K562 (cell line): Measurements from ENCODE around the gene SLC25A1. TPM values are rescaled to one million over a fixed set of nuclear protein-coding genes. Genes with fewer than 3 reads are reported as not detected.

Experiments used
- CEBPB ChIP-seq: fragments of 450-650 bp; IDR thresholded peaks from 2 replicates; pipeline ENCODE4 v1.6.1; 2016; ENCODE audit warnings: missing genetic modification characterization, missing compliant biosample characterization
- CHD4 ChIP-seq: fragments of 200-600 bp; sonication (generic); IDR thresholded peaks from 3 replicates; pipeline ENCODE4 v1.6.1; 2012; ENCODE audit warnings: low read depth, mild to moderate bottlenecking, mixed read lengths, low read length, inconsistent platforms; ENCODE audit not compliant: insufficient read depth, insufficient replicate concordance, poor library complexity, severe bottlenecking
- FOXP4 ChIP-seq: sonication (generic); formaldehyde crosslinking; IDR thresholded peaks from 2 replicates; pipeline ENCODE4 v1.8.0; 2022; ENCODE audit warnings: mild to moderate bottlenecking, missing genetic modification reagents, borderline replicate concordance
- HMG20B ChIP-seq: fragments of 250-450 bp; sonication (Bioruptor Pico); IDR thresholded peaks from 2 replicates; pipeline ENCODE4 v1.5.0; 2021; ENCODE audit warnings: mild to moderate bottlenecking
- KLF16 ChIP-seq: IDR thresholded peaks from 2 replicates; pipeline ENCODE4 v1.6.1; 2016; ENCODE audit warnings: antibody characterized with exemption
- L3MBTL2 ChIP-seq: fragments of 450-650 bp; IDR thresholded peaks from 2 replicates; pipeline ENCODE4 v1.6.1; 2016; ENCODE audit warnings: mild to moderate bottlenecking, moderate library complexity
- MYC ChIP-seq, 2 experiments: fragments of 250-450 bp in 1 of 2; sonication (Bioruptor Pico) in 1 of 2; IDR thresholded peaks; 2 replicates each; pipeline versions ENCODE4 v1.5.1 to v1.6.1; 2012 to 2021; ENCODE audit warnings: low read depth in 2 of 2, borderline replicate concordance in 1 of 2, improper control_type of control experiment in 1 of 2, low read length in 1 of 2, mild to moderate bottlenecking in 1 of 2, moderate library complexity in 1 of 2
- MYNN ChIP-seq, 2 experiments: sonication (generic); formaldehyde crosslinking in 1 of 2; IDR thresholded peaks; 2 replicates each; pipeline versions ENCODE4 v1.5.0 to v1.6.1; 2016 to 2020; ENCODE audit warnings: antibody characterized with exemption in 1 of 2, missing genetic modification reagents in 1 of 2
- NFIX ChIP-seq: fragments of 250-450 bp; sonication (Bioruptor Pico); IDR thresholded peaks from 2 replicates; pipeline ENCODE4 v1.4.0; 2020; ENCODE audit warnings: low read depth, mild to moderate bottlenecking, moderate library complexity
- RFX7 ChIP-seq: fragments of 250-450 bp; sonication (Bioruptor Pico); IDR thresholded peaks from 2 replicates; pipeline ENCODE4 v1.5.1; 2021; ENCODE audit warnings: mild to moderate bottlenecking
- RHOXF2B ChIP-seq: fragments of 250-450 bp; sonication (Bioruptor Pico); conservative IDR thresholded peaks from 2 replicates; pipeline ENCODE4 v1.5.1; 2021
- SRSF1 ChIP-seq: fragments of 200-400 bp; formaldehyde crosslinking; IDR thresholded peaks from 2 replicates; pipeline ENCODE4 v1.6.1; 2017; ENCODE audit warnings: mild to moderate bottlenecking, low read depth, low read length, moderate library complexity
- TCF7 ChIP-seq: sonication (generic); IDR thresholded peaks from 2 replicates; pipeline ENCODE4 v1.6.1; 2016; ENCODE audit warnings: antibody characterized with exemption, borderline replicate concordance
- TEAD4 ChIP-seq, 2 experiments: sonication (generic) in 1 of 2; formaldehyde crosslinking in 1 of 2; IDR thresholded peaks; 2 replicates each; pipeline versions ENCODE4 v1.6.1 to v1.8.0; 2012 to 2022; ENCODE audit warnings: borderline replicate concordance in 1 of 2, inconsistent platforms in 1 of 2, low read length in 1 of 2, mild to moderate bottlenecking in 1 of 2, missing genetic modification reagents in 1 of 2
- ZC3H8 ChIP-seq: fragments of 450-650 bp; IDR thresholded peaks from 2 replicates; pipeline ENCODE4 v1.6.1; 2017
- ZNF277 ChIP-seq: fragments of 250-450 bp; sonication (Bioruptor Pico); IDR thresholded peaks from 2 replicates; pipeline ENCODE4 v1.8.0; 2022; ENCODE audit warnings: inconsistent platforms, mild to moderate bottlenecking, moderate library complexity, borderline replicate concordance
- ZNF589 ChIP-seq: fragments of 200-800 bp; sonication (Bioruptor generic); IDR thresholded peaks from 2 replicates; pipeline ENCODE4 v1.6.1; 2016; ENCODE audit warnings: low read depth, missing genetic modification characterization, missing compliant biosample characterization
- polyA plus RNA-seq, 8 experiments: library from polyadenylated mRNA; depleted of rRNA in 4 of 8; stranded (reverse) in 5 of 8; unstranded in 3 of 8; fragments of >200 nt; fragmentation: Nextera tagmentation in 2 of 8; fragmentation: Illumina TruSeq in 1 of 8; extraction: Ambion mirVana in 2 of 8; extraction: Trizol in 1 of 8; gene quantifications; 2 replicates each; pipeline versions ENCODE4 v1.2.1 to v1.2.3, GENCODE V29; 2011 to 2014; ENCODE audit warnings: inconsistent platforms in 1 of 8, missing spikeins in 1 of 8
- total RNA-seq, 7 experiments: library from RNA; depleted of rRNA in 6 of 7; stranded (reverse); fragments of >200 nt in 6 of 7; fragmentation: Illumina TruSeq in 2 of 7; extraction: Trizol in 2 of 7; gene quantifications; 2 replicates each; pipeline versions ENCODE4 v1.2.1 to v1.2.3, GENCODE V29; 2011 to 2021; ENCODE audit warnings: low replicate concordance in 1 of 7

Gene SLC25A1
- total and polyA plus RNA-seq, 9 of the 15 experiments (the other 6 are each of a cell fraction or from before 2014, with no cell fraction given): 11.0 to 408 (median 110) TPM

- TF ChIP-seq FOXP4 (CRISPR knock-in tag) (no peak), RFX7 (no peak), RHOXF2B (CRISPR knock-in tag) (no peak), ZC3H8 (no peak), NFIX (CRISPR knock-in tag) (no peak), HMG20B (CRISPR knock-in tag) (no peak), KLF16 (no peak), L3MBTL2 (no peak), CEBPB (tag) (no peak), CHD4 (no peak), MYNN (IDR thresholded peaks at IDR 0.05) (no peak), MYNN (CRISPR knock-in tag; IDR thresholded peaks at IDR 0.05) (peak; percentile 34; the same call in 1 of the 2 replicates), SRSF1 (no peak), ZNF277 (CRISPR knock-in tag) (no peak), ZNF589 (CRISPR knock-in tag) (no peak), TCF7 (no peak), MYC (IDR thresholded peaks at IDR 0.05; ENCODE audit: low read depth, low read length) (no peak), MYC (CRISPR knock-in tag; IDR thresholded peaks at IDR 0.05; ENCODE audit: borderline replicate concordance, low read depth) (no peak), TEAD4 (IDR thresholded peaks at IDR 0.05; ENCODE audit: low read length) (no peak), TEAD4 (CRISPR knock-in tag; IDR thresholded peaks at IDR 0.05; ENCODE audit: borderline replicate concordance) (peak; percentile 78; the same call in 1 of the 2 replicates)
Measured at GRCh38 chr22:19210188-19210587, 31.7 kb upstream of the SLC25A1 start (continued).
